GM21367 (cell line): ENCODE results near the gene ARHGEF39.

Experiments used
- ATAC-seq: cut with Tn5 transposase; IDR thresholded peaks from one replicate; pipeline ENCODE4 v1.9.1; 2021; ENCODE audit not compliant: unreplicated experiment

ARHGEF39 gene, protein sequence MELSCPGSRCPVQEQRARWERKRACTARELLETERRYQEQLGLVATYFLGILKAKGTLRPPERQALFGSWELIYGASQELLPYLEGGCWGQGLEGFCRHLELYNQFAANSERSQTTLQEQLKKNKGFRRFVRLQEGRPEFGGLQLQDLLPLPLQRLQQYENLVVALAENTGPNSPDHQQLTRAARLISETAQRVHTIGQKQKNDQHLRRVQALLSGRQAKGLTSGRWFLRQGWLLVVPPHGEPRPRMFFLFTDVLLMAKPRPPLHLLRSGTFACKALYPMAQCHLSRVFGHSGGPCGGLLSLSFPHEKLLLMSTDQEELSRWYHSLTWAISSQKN

DNA sequence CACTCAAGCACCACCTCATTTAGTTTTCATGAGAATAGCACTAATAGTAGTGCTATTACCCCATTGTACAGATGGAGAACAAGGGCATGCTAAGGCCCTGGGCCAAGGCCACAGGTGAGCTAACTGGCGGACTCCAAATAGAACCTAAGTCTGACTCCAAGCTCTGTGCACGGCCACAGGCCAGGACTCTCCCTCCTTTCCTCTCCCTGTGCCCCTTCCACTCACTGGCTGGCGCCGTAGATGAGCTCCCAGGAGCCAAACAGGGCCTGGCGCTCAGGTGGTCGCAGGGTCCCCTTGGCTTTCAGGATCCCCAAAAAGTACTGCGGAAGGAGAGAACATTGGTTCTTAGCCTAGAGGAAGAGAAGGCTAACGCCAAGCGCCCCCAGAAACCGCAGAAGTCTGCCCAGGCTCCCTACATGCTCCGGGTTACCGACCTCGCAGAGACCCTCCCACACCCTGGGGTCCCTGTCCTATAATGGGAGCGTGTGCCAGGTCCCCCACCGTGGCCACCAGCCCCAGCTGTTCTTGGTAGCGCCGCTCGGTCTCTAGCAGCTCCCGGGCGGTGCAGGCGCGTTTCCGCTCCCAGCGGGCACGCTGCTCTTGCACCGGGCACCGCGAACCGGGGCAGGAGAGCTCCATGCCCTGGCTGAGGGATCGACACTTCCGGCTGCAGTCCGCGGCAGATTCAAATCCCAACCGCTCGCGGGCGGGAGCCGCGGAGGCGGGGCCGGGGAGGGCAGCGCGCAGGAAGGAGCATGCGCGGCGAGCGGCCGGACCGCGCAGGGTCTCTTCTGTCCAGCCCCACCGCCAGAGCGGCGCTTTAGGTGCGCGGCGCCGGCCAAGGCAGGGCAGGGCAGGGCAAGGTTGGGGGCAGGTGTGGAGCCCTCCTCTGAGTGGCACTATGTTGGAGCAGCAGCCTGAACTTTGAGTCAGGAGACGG is at the start of gene ARHGEF39:
Gene ARHGEF39, minus strand, starts transcription at position 665 of the 940 bp plus-strand sequence. Its CDS starts 26 bp downstream, at position 639.
- peak; percentile 61 for ATAC-seq

DNA sequence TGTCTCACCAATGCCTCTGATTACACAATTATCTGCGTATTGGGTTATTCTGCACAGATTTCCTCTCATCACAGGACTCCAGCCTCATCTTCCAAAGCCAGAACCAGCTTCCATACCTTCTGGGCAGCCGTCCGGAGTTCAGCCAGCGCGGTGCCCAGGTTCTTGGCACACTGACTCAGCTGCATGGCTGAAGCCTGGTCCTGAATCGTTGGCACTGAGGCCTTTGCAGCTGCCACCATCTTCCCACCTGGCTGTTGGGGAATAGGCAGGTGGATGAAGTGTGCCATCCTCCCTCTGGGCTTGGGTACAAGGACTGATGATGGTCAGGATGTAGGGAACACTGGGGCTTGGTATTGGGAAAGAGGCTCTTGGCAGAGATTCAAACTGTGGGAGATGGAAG is 49.1 kb upstream of the ARHGEF39 start:
- ATAC-seq, result no peak

DNA sequence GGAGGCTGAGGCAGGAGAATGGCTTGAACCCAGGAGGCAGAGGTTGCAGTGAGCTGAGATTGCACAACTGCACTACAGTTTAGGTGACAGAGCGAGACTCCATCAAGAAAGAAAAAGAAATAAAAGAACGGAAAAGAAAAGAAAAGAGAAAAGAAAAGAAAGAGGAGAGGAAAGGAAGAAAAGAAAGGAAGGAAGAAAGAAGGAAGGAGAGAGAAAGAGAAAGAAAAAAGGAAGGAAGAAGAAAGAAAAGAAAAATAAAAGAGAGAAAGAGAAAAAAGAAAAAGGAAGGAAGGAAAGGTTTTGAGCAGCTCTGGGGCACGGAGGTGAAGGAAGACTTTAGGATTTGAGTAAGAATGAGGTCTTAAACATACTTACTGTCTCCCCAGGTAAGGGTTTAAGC is 48.6 kb upstream of the ARHGEF39 start:
- no peak for ATAC-seq

DNA sequence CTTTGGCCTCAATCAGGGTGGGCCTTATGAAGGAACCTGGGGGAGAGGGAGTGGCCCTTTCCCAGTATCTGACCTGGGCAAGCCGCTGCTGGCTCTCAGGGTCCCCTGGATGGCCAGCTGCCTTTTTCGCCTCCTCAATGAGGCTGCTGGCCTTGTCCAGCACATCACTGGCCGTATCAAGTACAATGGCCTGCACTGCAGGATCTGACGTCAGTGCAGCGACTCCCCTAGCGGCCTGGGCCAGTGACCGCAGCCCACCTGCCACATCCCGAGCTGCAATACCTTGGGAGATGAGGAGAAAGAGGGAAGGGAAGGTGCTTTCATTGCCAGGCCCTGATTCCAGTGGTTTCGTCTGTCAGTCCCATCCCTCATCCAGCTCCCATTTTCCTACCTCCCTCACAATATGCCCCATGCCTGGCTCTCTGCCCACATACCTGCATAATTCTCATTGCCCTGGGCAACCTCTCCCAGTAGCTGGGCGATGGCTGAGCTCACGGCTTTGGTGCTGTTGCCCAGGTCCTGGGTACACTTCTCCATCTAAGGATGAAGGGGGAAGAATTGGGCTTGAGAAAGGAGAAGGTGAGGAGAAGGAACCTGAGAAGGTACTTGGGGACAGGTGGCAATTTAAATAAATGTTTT is 47.9 kb upstream of the ARHGEF39 start:
- ATAC-seq, result no peak

DNA sequence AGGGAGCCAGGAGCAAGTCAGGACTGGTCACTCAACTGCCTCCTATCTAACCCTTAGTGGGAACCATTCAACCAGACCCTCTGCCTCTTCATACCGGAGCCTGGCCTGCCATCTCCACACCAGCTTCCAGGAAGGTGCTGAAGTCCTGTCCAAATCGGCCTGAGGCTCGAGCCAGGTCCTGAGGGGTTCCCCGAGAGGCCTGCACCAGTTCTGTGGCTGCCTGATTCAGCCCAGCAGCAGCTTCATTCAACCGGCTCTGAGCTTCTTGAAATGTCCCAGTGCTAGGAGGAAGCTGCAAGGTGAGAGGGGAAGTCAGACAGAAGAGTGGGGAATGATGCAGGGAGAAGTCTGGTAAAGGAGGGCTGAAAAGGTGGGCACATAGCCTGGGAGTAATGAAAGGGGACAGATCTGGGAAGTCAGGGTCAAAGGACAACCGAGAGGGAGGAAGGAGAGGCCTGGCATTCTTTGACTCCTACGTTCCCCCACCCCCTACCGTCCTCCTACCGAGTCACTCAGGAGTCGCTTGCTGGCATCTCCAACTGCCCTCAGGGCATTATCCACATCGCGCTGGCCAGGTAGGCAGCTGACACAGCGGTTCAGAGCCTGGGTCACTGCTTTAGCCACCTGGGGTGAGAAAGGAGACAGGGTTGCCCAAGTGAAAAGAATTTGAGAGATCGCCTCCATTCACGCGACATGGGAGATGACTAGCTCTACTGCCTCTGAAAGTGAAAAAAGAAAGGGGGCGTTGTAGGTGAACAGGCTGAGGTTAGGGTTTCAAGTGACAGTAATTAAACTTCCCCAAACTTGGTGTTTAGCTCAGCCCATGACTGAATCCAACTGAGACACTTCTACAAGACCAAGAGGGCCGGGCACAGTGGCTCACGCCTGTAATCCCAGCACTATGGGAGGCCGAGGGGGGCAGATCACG is 46.8 kb upstream of the ARHGEF39 start:
- no peak for ATAC-seq

DNA sequence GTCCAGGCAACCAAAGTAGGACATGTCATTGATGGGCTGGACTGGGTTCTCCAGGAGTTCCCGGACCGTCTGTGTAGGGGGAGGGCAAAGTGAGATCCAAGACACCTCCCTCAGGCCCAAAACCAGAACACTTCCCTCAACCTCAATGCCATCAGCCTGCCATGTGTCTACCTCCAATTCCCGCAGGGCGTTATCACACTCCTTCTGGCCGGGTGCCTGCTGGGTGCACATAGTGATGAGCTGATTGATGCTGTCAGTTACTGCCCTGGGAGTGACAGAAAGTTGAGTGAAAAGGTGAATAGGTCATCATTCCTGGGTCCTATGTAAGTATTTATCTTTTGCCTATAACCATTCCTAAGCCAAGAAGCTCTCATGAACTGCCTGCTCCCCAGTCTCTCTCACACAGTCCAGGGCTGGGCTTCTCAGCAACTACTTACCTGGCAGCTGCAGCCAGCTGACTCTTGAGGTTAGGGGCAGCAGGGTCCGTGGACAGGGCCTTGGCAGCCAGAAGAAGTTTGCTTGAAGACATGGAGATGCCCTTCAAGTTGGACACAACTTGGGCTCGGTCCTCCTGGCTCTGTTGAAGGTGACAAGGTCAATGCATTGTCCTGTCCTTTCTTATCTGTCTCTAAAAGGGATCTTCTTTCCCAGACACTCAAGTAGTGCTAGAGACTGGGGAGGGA is 46.0 kb upstream of the ARHGEF39 start:
- no peak for ATAC-seq

DNA sequence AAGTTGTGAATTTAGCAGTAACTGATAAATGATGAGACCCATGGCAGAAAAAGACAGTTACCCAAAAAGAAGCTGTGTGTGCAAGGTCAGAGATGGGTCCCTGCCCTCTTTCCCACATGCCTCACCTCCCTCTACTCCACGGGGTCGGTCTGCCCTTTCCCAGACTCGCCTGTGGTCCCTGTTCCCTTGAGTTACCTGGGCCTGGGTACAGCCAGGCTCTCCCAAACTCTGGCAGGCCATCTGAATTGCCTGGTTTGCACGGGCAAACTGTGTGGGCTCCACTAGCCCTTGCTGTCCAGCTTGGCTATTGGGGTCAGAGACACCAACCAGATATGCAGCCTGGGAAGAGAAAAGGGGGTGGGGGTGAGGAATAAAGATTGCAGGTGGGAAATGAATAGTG is 43.2 kb upstream of the ARHGEF39 start:
- ATAC-seq, result no peak

DNA sequence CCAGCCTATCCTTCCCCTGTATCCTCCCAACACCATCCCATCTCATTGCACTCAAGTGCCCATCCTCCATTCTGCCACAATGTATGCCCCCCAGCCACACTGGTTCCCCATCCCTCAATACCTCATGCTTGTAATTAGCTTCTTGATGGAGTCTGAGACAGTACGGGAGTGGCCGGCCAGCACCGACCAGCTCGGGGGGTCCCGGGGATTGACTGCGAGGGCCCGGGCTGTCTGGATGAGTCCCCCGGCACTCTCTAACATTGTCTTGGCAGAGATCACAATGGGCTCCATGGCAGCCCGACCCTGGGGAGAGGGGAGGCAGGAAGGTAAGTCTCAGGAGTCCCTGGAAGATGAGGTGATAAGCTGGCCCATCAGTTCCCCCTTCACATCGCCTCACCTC is 42.0 kb upstream of the ARHGEF39 start:
- ATAC-seq, result no peak

DNA sequence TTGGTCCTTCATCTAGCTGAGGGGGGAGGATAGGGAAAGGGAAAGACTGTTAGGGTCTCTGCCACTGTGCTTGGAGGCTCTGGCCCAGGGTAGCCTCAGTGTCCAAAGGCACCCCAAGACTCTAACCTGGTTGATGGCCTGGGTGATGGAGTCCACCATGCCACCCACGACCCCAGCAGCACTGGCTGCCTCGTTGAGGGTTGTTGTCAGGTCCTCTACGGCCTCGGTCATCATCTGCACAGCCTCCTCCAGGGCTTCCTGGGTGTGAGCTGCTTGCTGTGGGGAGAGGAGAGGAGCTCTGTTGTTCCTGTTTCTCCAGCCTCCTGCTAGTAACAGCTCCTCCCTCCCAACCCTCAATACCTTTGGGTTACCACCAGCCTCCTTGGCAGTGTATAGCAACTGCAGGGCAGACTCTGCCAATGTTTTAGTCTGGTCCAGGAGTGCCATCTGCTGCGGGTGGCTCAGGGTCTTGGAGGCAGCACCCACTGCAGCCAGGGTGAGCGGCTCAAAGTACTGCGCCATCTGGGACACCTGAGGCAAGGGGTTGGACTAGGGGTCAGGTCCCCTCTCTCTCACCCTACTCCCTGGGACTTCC is 40.9 kb upstream of the ARHGEF39 start:
- ATAC-seq, result no peak

DNA sequence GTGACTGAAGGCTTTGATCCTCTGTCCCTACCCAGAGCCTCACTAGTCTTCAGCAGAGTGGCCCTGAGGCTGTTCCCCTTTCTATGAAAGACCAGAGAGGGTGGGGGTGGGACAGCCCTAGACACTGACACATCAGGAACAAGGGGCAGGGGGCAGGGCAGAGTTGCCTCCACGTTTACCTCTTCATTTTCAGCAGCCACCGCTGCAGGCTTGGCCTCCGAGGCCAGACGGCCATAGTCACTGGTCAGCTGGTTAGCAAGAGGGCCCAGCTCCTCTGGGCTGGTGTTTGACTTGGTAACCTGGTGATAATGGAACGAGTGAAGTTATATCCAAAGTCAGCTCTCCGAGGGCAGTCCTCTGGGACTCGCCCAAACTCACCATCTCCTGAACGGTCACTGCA is 40.4 kb upstream of the ARHGEF39 start:
- no peak for ATAC-seq

DNA sequence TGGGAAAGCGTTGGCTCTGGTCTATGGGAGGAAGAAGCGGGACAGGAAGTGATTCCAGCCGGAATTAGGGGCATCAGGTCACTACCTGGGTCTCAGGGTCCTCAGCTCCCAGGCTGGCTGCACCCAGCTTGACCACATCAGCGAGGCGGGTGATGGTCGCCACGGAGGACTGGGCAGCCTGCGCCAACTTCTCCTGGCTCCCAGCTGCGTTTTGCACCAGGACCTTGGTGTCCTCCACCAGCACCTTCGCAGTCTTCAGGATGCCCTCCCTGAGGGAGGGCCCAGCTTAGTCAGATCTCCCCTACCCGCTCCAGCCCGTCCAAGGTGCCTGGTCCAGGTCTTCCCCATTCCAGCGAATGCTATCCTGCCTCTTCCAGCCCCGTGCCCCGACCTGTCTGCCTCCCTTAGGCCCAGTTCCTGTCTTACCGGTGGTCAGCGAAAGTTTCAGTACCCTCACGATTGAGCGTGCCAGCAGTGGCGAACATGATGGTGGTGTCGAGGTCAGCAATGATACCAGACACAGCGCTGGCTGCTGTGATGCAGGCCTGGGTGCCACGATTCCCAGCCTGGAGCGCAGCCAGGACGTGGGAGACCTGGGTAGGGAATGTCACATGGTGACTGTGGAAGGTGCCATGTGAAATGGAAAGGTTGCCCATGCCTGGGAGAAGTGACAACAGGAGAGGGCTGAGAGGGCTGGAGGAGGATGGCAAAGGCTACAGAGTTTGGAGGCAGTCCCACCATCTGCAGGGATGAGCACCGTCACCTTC is 39.1 kb upstream of the ARHGEF39 start:
- no peak for ATAC-seq

DNA sequence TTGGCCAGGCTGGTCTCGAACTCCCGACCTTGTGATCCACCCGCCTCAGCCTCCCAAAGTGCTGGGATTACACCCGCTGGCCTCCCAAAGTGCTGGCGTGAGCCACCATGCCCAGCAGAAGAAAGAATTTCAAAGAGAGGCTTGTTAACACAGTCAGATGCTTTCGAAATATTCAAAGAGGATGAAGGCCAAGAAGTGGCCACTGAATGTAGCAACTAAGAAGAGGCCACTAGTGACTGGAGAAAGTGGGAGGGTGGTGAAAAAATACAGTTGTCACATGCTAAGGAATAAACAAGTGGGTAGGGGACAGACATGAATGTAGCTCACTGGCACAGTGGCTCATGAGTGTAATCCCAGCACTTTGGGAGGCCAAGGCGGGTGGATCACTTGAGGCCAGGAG is 37.7 kb upstream of the ARHGEF39 start:
- ATAC-seq, result no peak

DNA sequence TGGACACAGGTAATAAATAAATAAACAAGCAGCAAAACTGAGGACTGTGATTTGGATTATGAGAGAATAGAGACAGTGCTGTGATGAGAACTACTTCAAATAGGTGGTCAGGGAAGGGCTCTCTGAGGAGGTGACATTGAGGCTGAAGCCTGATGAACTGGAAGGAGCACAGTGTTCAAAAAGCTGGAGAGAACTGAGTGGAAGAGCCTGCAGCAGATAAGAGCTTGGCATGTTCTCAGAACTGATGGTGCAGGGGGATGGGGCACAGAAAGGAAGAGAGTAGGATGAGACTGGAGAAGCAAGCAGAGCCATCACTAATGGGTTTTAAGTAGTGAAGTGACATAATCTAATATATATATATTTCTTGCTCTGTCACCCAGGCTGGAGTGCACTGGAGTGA is 35.9 kb upstream of the ARHGEF39 start:
- ATAC-seq, result no peak

DNA sequence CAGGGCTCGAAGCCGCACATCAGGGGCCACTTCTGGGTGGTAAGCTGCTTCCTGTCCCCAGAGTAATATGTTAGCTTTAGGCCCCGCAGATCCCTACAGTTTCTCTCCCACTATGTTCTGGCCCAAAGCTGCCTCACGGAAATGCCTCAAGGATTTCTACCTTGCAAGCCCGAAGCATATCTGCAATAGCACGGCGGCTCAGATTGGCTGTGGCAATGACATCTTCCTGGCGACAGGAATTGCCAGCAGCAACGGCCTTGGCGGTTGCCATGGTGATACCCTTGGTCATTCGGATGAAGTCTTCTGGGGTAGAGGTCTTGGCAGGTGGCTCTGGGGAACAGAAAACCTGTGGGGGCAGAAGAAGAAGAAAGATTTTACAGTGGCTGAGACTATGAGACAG is 35.0 kb upstream of the ARHGEF39 start:
- ATAC-seq, result no peak

DNA sequence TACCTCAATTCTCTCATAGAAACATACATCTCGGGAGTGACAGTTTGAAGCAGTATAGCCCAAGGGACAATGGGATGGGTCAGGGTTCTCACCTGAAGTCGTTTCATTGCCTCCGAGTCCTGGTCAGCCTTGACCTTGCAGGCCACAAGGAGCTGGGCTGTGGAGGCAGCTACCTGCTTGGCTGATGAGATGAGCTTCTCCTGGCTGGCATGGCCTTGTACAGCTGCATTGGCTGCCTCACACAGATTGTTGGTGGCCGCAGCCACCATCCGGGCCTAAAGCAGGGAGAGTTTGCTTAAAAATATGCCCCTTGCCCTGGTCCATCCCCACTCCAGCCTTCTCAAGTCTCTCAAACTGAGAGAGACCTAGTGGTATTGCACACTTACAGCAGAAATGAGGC is 33.2 kb upstream of the ARHGEF39 start:
- ATAC-seq, result no peak

DNA sequence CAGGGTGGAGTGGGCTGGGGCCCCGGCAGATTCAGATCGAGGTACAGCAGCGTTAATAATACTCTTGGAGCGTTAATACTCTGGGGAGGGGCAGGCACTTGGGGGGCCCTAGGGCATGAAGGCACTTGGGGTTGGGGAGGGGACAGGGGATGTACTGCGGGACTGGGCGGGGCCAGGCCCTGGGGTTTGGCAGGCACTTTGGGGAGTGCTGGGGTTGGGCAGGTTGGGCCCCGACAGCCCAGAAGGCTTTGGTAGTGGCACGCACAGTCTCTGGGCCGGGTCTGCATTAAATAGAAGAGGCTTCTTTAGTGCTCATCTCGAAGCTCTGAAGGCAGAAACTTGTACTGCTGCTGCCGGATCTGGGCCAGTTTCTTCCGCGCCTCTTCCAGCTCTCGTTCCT is 32.5 kb upstream of the ARHGEF39 start:
- no peak for ATAC-seq

DNA sequence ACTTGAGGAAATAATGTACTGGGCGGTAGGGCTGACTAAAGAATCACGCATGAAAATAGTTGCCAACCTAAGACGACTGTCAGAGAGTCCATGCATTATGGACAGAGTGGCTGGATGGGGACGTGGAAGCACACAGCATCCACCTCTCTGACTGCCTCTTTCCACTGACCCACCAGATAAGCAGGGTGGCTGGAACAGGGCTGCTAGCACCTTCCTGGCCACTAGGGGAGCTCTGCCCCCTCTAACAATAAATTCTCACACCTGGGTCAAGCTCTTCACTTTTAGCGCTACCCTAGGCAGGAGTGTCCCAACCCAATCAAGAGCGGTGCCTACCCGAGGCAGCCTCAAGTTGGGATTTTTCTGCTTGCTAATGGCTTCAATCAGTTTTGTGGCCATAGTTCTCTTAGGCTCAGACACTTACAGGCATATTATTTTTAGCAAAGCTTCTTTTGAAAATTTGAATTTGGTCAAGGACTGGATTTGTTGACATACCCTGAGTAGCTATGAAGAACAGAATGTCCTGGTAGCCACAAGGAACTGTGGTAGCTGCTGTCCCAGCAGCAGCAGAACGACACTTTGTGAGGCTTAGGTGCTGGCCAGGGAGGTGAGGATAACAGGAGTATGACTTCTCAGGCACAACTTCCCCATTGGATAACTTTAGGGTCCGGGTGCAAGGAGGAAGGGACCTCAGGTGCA is 31.7 kb upstream of the ARHGEF39 start:
- peak; percentile 60 for ATAC-seq

DNA sequence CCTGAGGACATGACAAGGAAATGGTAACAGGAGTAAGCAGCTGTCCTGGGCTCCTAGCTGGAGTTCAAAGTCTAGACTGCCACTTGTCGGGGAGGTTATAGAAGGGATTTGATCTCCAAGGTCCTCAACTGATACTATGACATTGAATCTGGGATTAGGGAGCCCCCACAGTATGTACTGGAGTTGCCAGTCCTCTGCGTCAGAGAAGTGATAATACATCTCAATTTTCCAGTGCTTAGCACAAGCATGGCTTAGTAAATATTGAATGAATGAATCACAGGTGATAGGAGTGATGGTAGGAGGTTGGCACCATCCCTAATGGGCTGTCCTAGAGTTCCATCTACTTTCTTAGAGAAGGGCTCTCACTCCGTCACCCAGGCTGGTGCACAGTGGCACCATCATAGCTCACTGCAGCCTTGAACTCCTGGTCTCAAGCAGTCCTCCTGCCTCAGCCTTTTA is 31.0 kb upstream of the ARHGEF39 start:
- ATAC-seq, result no peak
